Stimulated activated CD4-positive, alpha-beta T cell treated with anti-CD3 and anti-CD28 coated beads, TNF-alpha, amount 100 ng/mL, for 48 hours (primary cell): ENCODE data around the gene CPEB1.

Source experiments
- DNase-seq, 3 donors: peaks; one replicate each; pipeline ENCODE4 v3.0.0-alpha.2; 2020; ENCODE audit warnings: low read depth in 3 of 3

CPEB1 gene

DNA sequence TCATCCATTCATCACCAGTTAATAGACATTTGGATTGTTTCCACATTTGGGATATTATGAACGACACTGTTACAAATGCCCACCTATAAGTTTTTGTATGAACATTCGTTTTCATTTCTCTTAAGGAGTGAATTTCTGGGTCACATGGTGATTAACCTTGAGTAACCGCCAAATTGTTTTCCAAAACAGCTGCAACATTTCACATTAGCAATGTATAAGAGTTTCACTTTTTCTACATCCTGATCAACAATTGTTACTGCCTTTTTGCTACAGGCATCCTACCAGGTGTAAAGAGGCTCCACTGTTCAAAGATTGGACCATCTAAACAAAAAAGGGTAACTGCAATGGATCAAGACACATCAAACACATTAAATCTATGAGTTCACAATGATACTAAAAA is 52.0 kb downstream of the CPEB1 start:
- DNase-seq, result no peak

- no peak for DNase-seq
Measured at GRCh38 chr15:82587805-82588204, 59.4 kb downstream of the CPEB1 start.

- no peak for DNase-seq
Measured at GRCh38 chr15:82585072-82585471, 62.1 kb downstream of the CPEB1 start.

DNA sequence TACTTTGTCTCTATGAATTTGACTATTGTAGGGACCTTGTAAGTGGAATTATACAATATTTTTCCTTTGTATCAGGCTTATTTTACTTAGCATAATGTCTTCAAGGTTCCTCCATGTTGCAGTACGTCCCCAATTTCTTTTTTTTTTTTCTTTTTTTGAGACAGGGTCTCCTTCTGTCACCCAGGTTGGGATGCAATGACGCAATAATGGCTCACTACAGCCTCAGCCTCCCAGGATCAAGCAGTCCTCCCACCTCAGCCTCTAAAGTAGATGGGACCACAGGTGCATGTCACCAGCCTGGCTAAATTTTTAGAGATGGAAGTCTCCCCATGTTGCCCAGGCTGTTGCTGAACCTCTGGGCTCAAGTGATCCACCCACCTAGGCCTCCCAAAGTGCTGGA is 66.5 kb downstream of the CPEB1 start:
- DNase-seq, result no peak

DNA sequence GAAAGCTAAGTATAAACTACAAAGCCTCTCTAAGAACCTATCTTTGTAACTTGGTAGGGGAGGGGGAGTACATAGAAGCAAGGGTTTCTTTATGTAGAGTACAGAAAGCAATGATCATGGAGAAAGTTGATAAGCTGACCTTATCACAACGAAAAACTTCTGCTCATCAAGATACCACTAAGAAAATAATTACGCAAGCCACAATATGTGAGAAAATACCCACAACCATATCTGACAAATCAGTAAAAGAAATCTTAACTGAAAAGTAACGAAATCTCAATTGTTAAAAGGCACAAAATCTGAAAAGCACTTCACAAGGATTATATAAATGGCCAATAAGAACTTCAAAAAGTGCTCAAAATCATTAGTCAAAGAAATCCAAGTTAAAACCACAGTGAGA is 71.8 kb downstream of the CPEB1 start:
- DNase-seq, result no peak

DNA sequence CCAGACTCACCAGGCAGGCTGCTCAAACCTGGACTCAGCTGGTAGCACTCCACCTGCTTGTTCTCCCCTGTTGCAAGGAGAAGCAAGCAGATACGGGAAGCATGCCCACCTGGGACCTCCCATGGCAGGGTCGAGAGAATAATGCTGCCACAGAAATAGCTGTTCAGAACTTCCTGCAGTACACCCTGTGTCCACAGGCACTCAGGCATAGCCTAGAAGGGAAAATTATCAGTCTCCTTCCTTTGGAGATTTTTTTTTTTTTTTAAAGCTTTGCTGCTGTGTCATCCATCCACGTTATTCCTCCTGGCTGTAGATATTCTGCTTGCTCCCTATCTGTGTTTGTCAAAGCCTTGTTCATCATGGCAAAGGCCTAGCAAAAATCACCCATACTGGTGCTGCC is 74.2 kb downstream of the CPEB1 start:
- no peak for DNase-seq

GRCh38 chr15:82572311-82572710 is 74.9 kb downstream of the CPEB1 start:
- DNase-seq, result no peak

- DNase-seq, result no peak
Measured at GRCh38 chr15:82571722-82572222, 75.4 kb downstream of the CPEB1 start.

DNA sequence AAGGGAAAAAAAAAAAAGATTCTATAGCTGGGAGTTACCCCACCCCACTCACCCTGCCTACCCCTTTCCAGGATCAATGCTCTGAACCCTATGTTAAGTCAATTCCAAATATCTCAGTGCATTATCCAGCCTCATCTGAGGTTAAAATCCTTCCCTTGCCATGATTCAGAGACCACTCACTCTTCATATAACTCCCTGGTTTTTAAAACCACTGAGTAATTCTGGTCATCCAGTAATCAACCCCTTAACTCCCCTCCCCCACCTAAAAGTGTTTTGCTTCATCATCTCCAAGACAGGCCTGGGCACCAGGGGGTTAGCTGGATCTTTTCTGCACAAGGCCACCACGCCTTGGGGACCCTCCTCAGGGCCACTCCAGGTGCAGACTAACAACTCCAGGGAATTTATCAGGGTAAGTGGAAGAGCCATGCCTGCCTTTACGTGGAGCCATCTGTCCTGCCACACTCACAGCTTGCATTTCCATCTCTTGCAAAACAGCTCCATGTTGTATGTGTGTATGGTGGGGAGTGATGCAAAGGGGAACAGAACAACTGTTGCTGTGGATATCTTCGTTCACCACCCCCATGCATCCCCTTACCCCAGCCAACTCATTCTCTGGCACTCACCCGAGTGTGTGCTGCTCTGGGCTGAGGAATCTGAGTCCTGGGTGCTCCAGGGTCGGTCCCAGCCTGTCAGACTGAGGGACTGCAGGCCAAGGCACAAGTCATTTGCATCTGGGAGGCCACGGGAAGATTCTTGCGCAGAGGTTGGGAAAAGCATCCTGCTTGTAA is 76.2 kb downstream of the CPEB1 start:
- DNase-seq, result no peak

GRCh38 chr15:82569834-82570233 is 77.3 kb downstream of the CPEB1 start:
- DNase-seq, result no peak

- DNase-seq, result no peak
Measured at GRCh38 chr15:82568986-82569385, 78.2 kb downstream of the CPEB1 start.

- DNase-seq, result no peak
Measured at GRCh38 chr15:82567661-82568060, 79.5 kb downstream of the CPEB1 start.

DNA sequence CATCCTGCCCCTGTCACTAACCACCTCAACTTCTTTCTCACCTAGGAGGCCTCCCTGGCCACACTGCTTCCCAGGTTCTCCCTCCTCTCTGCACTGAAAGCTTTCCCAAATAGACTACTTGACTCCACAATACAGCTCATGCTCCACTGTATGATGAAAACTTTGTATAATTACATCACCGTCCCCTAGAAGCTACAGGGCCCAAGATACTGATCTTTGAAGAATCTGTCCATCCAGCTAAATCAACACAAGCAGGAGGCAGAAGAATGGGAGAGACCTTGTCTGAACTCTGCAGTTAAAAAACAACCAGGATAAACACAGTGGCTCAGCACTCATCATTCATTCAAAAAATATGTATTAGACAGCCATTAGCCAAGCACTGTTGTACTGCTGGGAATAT is 80.5 kb downstream of the CPEB1 start:
- DNase-seq, result no peak

GRCh38 chr15:82558502-82558901 is 88.7 kb downstream of the CPEB1 start:
- DNase-seq, result no peak

DNA sequence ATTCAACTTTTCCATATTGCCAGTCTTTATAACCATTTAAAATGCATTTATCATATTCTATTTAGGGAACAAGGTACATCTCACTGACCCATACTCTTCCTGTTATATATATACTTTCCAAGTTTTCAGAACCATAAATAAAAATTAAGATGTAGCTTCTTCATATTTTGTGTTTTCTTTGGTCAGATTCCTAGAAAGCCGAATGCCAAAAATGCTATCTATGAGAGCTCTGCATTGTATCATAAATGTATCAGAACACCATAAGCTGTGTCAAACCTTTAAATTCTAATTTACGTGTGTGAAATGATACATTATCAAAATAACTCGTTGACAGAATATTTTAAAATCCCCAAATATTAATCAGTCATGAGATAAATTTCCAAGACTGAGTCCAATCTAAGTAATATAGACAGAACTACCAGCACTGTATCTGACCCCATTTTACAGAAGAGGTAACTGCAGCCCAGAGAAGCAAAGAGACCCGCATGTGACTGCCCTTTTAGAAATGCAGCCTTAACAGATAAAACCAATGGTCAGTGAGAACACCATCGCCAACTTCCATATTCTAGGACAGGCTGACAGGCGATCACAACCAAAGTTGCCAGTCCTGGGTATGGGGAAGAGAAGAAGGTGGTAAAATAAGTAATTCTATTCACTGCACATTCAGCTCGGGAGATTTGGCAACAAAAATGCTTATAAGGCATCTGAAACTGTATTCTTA is 90.7 kb downstream of the CPEB1 start:
- DNase-seq, result no peak

DNA sequence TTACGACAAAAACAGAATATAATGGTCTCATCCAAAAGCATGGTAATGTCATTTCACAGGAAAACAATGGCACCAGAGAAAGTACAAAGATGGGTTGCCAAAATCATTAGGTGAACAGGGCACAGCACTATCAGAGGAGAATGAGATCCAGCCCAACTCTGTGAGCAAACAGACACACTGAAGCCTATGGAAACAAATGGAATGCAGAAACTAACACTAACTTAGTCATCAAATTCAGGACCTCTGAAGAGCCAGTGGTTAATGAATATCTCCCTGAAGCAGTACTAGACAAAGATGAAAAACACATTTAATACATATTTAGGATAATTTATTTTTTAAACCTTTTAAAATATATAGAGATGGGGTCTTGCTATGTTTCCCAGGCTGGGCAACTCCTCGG is 92.3 kb downstream of the CPEB1 start:
- DNase-seq, result no peak

DNA sequence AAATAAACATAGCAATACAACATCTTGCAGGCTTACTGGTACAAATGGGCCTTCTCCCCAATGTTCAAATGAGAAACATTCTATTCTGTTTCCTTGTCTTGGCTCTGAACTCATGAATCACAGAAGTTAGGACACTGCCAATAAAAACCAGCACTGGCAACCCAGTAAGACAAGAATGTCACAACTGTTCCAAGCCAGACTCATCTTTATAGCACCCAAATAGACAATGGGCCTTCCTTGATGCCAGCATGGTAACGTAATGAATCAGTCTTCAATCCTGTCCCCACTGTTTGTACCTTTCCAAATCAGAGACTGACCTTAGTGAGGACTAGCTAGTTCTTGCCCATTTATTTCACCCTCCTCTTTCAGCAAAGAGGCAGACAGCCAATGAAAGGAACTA is 92.8 kb downstream of the CPEB1 start:
- no peak for DNase-seq

- no peak for DNase-seq
Measured at GRCh38 chr15:82553846-82554245, 93.3 kb downstream of the CPEB1 start.

DNA sequence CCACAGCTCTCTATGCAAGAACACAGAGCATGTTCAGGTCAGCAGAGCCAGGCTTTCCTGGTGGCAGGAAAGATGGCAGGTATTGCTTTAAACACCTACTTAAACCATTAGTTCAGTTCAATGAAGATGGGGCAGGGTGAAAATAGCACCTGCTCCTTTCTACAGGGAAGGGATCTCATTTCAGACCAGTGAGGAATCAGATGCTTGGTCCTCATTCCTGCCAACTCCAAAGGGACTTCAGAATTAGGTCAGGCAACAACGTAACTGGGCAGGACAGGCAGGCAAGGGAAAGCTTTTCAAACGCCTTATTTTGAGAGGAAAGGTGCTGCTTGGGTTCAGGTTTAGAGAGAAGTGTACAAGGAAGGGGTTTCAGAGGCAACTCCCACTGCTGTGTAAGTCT is 94.3 kb downstream of the CPEB1 start:
- DNase-seq, result no peak

GRCh38 chr15:82551646-82552247 is 95.4 kb downstream of the CPEB1 start:
- DNase-seq, result no peak

DNA sequence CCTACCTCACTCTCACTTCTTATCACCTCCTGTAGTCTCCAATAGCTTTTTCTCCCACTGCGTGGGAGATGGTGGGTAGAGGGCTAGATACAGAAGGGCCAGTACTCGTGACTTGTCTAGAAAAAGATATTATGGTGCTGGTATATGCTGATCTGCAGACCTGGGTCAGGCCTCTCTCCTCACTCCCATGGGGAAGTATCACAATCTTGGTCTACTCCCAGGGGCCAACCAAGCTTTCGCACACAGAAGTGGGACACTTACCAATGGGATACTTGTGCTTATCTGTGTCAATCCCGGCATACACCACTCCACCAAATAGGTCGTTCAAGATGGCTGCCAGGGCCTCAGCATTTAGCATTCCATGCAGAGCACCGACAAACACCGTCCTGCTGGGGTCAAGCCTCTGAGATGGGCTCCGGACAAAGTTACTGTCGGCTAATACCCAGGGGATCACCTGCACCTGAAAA is 97.9 kb downstream of the CPEB1 start:
- DNase-seq, result no peak

DNA sequence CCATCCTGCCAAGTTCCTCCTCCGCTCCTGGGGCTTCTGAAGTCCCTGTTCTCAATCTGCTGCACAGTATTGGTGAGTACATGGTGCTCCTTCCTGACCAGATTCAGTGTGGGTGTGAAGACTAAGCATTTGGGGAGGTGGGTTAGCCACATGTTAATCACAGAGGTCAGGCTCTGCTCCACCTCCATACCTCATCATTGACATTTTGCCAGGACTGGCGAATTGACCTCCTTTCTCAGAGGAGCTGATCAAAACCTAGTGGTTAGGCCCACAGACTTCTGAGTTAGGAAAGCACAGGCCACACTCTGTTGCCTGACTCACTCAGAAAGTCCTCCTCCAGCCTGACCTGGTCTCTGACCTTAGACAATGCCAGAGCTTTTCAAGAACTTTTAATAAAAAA is 98.5 kb downstream of the CPEB1 start:
- no peak for DNase-seq

- no peak for DNase-seq
Measured at GRCh38 chr15:82545478-82545877, 101.7 kb downstream of the CPEB1 start.
